Activated CD4-positive, alpha-beta T cell treated with anti-CD3 and anti-CD28 coated beads for 36 hours (primary cell): ENCODE results near the gene PHF21A. TPM values are rescaled to one million over a fixed set of nuclear protein-coding genes. Genes with fewer than 3 reads are reported as not detected.
"Not testable (repeated sequence)": the region's sequence is repeated elsewhere in the genome, so short reads cannot be mapped to it uniquely, and the experiment has no call there.

Experiments used
- ATAC-seq: fragments of 200-7000 bp; cut with Tn5 transposase; one replicate; pipeline ENCODE4 v1.10.0; 2021; ENCODE audit warnings: mild to moderate bottlenecking, moderate library complexity
- CTCF ChIA-PET: fragments of 350-600 bp; sonication (Branson Sonifier 250); formaldehyde crosslinking; loops from one replicate; lab custom pipeline; 2021; ENCODE audit warnings: antibody characterized with exemption; lab: Charles Lee
- POLR2A ChIA-PET: fragments of 350-600 bp; sonication (Branson Sonifier 250); formaldehyde crosslinking; loops from one replicate; lab custom pipeline; 2021; ENCODE audit warnings: antibody characterized with exemption, inconsistent platforms; lab: Charles Lee
- DNase-seq: peaks from one replicate; pipeline ENCODE4 v3.0.0-alpha.2; 2020
- H3K27ac Mint-ChIP-seq: one replicate; pipeline ENCODE4 v1.8.0; 2021; ENCODE audit warnings: mixed read lengths
- H3K27me3 Mint-ChIP-seq: one replicate; pipeline ENCODE4 v1.8.0; 2021; ENCODE audit warnings: mixed read lengths
- H3K36me3 Mint-ChIP-seq: one replicate; pipeline ENCODE4 v1.8.0; 2021; ENCODE audit warnings: low read depth, mixed read lengths
- H3K4me1 Mint-ChIP-seq: one replicate; pipeline ENCODE4 v1.8.0; 2021; ENCODE audit warnings: mixed read lengths
- H3K4me3 Mint-ChIP-seq: one replicate; pipeline ENCODE4 v1.8.0; 2021; ENCODE audit warnings: mild to moderate bottlenecking, moderate library complexity, mixed read lengths
- H3K9me3 Mint-ChIP-seq: one replicate; pipeline ENCODE4 v1.8.0; 2021; ENCODE audit warnings: low read depth, mixed read lengths
- intact Hi-C, 2 experiments: fragments of 100-400 bp; cut with DNase I in 1 of 2; cut with micrococcal nuclease in 1 of 2; formaldehyde crosslinking; loops; one replicate each; pipeline versions ENCODE4 v1.14.2 to v1.15.1; 2022 to 2024; cut with DNase I, micrococcal nuclease
- total RNA-seq, 2 experiments: library from RNA; stranded (reverse); gene quantifications; one replicate each; pipeline ENCODE4 v1.2.3, GENCODE V29; 2021

Gene PHF21A
- total RNA-seq, 2 experiments from 2014 or later, result 42.6 to 61.8 TPM

GRCh38 chr11:45913942-45914635, 207.2 kb downstream of the PHF21A start:
- peaks cover 10% of the 10 kb centered on the region for H3K36me3 Mint-ChIP-seq
- no peaks in the 10 kb centered on the region for H3K27me3 Mint-ChIP-seq
- ATAC-seq, result no peak
- peaks cover 23% of the 10 kb centered on the region for H3K4me1 Mint-ChIP-seq
- H3K9me3 Mint-ChIP-seq, result no peaks in the 10 kb centered on the region
- no peak for DNase-seq
- ChIA-PET CTCF (interaction anchor here (0.7 kb wide), 1 partner anchor 622 kb away, joined by 3 read pairs; no protein-coding TSS in a partner anchor), POLR2A (no interaction called here)
- no peak overlapping the region for H3K4me3 Mint-ChIP-seq
- intact Hi-C loops, result loop anchor here in 1 of 2 experiments (10.0 kb wide), 1 partner anchor 1349 kb away; the partner anchor contains the start of gene CD82
- H3K27ac Mint-ChIP-seq, result no peak overlapping the region

- POLR2A ChIA-PET, result no interaction called here
- H3K4me1 Mint-ChIP-seq, result peaks cover 17% of the 10 kb centered on the region
- no peak overlapping the region for H3K4me3 Mint-ChIP-seq
- ATAC-seq, result no peak
- no peak overlapping the region for H3K27ac Mint-ChIP-seq
- intact Hi-C loops, result loop anchor here in 1 of 2 experiments (10.0 kb wide), 1 partner anchor 1349 kb away; the partner anchor contains the start of gene CD82
- CTCF ChIA-PET, result no interaction called here
- no peak for DNase-seq
- H3K27me3 Mint-ChIP-seq, result no peaks in the 10 kb centered on the region
- peaks cover 10% of the 10 kb centered on the region for H3K36me3 Mint-ChIP-seq
- H3K9me3 Mint-ChIP-seq, result no peaks in the 10 kb centered on the region
Observed at GRCh38 chr11:45913514-45913913, 207.7 kb downstream of the PHF21A start.

GRCh38 chr11:45910623-45911022, 210.6 kb downstream of the PHF21A start:
- Mint-ChIP-seq H3K27ac (no peak overlapping the region), H3K36me3 (peaks cover 7% of the 10 kb centered on the region), H3K9me3 (no peaks in the 10 kb centered on the region), H3K27me3 (no peaks in the 10 kb centered on the region), H3K4me1 (peaks cover 6% of the 10 kb centered on the region), H3K4me3 (no peak overlapping the region)
- POLR2A ChIA-PET, result no interaction called here
- no peak for ATAC-seq
- CTCF ChIA-PET, result interaction anchor here (0.6 kb wide), 2 partner anchors 55 to 332 kb away, joined by 3 to 5 read pairs; no protein-coding TSS in a partner anchor
- DNase-seq, result no peak
- intact Hi-C loops, result loop anchor here in 1 of 2 experiments (10.0 kb wide), 1 partner anchor 1346 kb away; the partner anchor contains the start of gene CD82

GRCh38 chr11:45909594-45910475, 211.4 kb downstream of the PHF21A start:
- H3K4me1 Mint-ChIP-seq, result peaks cover 3% of the 10 kb centered on the region
- DNase-seq, result no peak
- intact Hi-C loops, result loop anchor here in 1 of 2 experiments (10.0 kb wide), 1 partner anchor 1345 kb away; the partner anchor contains the start of gene CD82
- H3K27ac Mint-ChIP-seq, result no peak overlapping the region
- peaks cover 7% of the 10 kb centered on the region for H3K36me3 Mint-ChIP-seq
- no peak for ATAC-seq
- H3K27me3 Mint-ChIP-seq, result no peaks in the 10 kb centered on the region
- no peaks in the 10 kb centered on the region for H3K9me3 Mint-ChIP-seq
- POLR2A ChIA-PET, result no interaction called here
- no peak overlapping the region for H3K4me3 Mint-ChIP-seq
- CTCF ChIA-PET, result interaction anchor here (0.6 kb wide), 1 partner anchor 54 kb away, joined by 3 read pairs; no protein-coding TSS in a partner anchor

- no peaks in the 10 kb centered on the region for H3K9me3 Mint-ChIP-seq
- ChIA-PET POLR2A (no interaction called here), CTCF (no interaction called here)
- DNase-seq (no peak), ATAC-seq (no peak)
- peaks cover 3% of the 10 kb centered on the region for H3K4me1 Mint-ChIP-seq
- H3K4me3 Mint-ChIP-seq, result no peak overlapping the region
- no peak overlapping the region for H3K27ac Mint-ChIP-seq
- intact Hi-C loops, result no loop called here
- peaks cover 4% of the 10 kb centered on the region for H3K36me3 Mint-ChIP-seq
- H3K27me3 Mint-ChIP-seq, result no peaks in the 10 kb centered on the region
Observed at GRCh38 chr11:45907911-45908370, 213.3 kb downstream of the PHF21A start.

- no peak for ATAC-seq
- POLR2A ChIA-PET, result no interaction called here
- Mint-ChIP-seq H3K27me3 (no peaks in the 10 kb centered on the region), H3K4me1 (peaks cover 3% of the 10 kb centered on the region), H3K36me3 (peaks cover 4% of the 10 kb centered on the region), H3K9me3 (no peaks in the 10 kb centered on the region), H3K4me3 (no peak within 1 kb of the TSS), H3K27ac (no peak within 1 kb of the TSS)
- intact Hi-C loops, result no loop called here
- DNase-seq, result no peak
- CTCF ChIA-PET, result no interaction called here
Observed at GRCh38 chr11:45906965-45907611, 214.2 kb downstream of the PHF21A start, which contains the start of gene FREY1. Gene FREY1 (minus strand): TSS chr11:45907271. CDS start chr11:45907245, 26 bp downstream.

- intact Hi-C loops, result no loop called here
- Mint-ChIP-seq H3K36me3 (peaks cover 4% of the 10 kb centered on the region), H3K27me3 (no peaks in the 10 kb centered on the region), H3K27ac (no peak overlapping the region), H3K4me3 (no peak overlapping the region), H3K9me3 (no peaks in the 10 kb centered on the region), H3K4me1 (peaks cover 3% of the 10 kb centered on the region)
- ChIA-PET CTCF (no interaction called here), POLR2A (no interaction called here)
- DNase-seq, result no peak
- ATAC-seq, result peak; percentile 18
Observed at GRCh38 chr11:45906096-45906682, 215.1 kb downstream of the PHF21A start.

GRCh38 chr11:45905576-45905975, 215.7 kb downstream of the PHF21A start:
- H3K27me3 Mint-ChIP-seq, H3K9me3 Mint-ChIP-seq, H3K4me3 Mint-ChIP-seq, H3K36me3 Mint-ChIP-seq, ATAC-seq, POLR2A ChIA-PET, H3K27ac Mint-ChIP-seq, intact Hi-C loops, H3K4me1 Mint-ChIP-seq, CTCF ChIA-PET, DNase-seq: not testable (repeated sequence)

- peaks cover 7% of the 10 kb centered on the region for H3K27me3 Mint-ChIP-seq
- ChIA-PET CTCF (no interaction called here), POLR2A (no interaction called here)
- no peak overlapping the region for H3K4me3 Mint-ChIP-seq
- DNase-seq (no peak), ATAC-seq (no peak)
- intact Hi-C loops, result no loop called here
- peaks cover 3% of the 10 kb centered on the region for H3K4me1 Mint-ChIP-seq
- H3K9me3 Mint-ChIP-seq, result no peaks in the 10 kb centered on the region
- H3K27ac Mint-ChIP-seq, result no peak overlapping the region
- H3K36me3 Mint-ChIP-seq, result no peaks in the 10 kb centered on the region
Observed at GRCh38 chr11:45905095-45905494, 216.2 kb downstream of the PHF21A start.

- Mint-ChIP-seq H3K36me3 (no peaks in the 10 kb centered on the region), H3K27me3 (peaks cover 7% of the 10 kb centered on the region), H3K4me3 (no peak overlapping the region), H3K4me1 (peaks cover 3% of the 10 kb centered on the region), H3K27ac (no peak overlapping the region), H3K9me3 (no peaks in the 10 kb centered on the region)
- intact Hi-C loops, result no loop called here
- ATAC-seq (no peak), DNase-seq (no peak)
- POLR2A ChIA-PET, result no interaction called here
- CTCF ChIA-PET, result no interaction called here
Observed at GRCh38 chr11:45904309-45904915, 216.8 kb downstream of the PHF21A start.
